NCI-H2227 treated with DMSO at 0.1 percent for 48 hours (cell line): ENCODE data around the gene KRT20.
"Not testable (repeated sequence)": the region's sequence is repeated elsewhere in the genome, so short reads cannot be mapped to it uniquely, and the experiment has no call there.

Experiments
- DNase-seq: peaks from one replicate; lab custom pipeline; 2025; lab: John Stamatoyannopoulos, UW

Gene KRT20

DNA sequence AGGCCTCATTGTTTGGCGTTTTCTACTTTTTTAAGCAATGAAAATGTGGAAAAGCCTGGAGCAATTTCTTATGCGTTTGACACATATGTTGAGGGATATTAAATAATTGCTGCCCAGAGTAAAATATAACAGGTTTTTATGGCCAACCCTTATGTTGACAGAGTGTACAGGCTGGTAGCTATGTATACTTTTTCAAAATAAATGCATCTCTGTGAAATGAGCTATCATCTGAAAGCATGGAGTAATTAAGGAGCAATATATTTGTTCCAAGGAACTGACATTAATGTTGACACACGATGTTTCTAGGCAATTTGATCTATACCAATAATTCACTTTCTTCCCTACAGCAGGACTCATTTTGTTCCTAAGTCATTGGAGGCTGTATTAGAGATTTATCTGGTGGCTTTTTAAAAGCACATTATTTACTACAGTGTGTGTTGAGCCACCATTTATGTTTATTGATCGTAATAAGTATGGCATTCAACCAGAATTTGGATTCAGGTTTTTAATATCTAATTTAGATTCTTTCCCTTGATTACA, 11.9 kb upstream of the KRT20 start:
- no peak for DNase-seq

DNA sequence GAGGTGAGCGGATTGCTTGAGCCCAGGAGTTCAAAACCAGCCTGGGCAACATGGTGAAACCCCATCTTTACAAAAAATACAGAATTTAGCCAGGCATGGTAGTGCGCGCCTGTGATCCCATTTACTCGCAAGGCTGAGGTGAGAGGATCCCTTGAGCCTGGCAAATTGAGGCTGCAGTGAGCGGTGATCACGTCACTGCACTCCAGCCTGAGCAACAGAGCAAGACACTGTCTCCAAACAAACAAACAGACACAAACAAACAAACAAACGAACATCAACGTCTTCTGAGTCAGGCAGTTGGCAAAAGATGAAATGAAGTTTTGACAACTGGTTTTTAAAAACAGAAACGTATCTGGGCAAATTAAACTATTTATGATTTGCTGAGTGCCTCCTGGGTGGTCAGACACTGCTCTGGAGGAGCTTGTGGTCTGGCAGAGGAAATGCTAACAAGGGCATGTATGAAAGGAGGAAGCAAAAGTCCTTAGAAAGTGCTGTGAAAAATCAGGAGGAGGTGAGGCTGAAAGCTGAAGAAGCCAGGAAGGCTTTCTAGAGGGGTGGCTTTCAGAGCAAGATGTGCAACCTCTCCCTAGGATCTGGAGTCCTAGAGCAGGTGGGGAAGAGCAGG, 10.2 kb upstream of the KRT20 start:
- no peak for DNase-seq

DNA sequence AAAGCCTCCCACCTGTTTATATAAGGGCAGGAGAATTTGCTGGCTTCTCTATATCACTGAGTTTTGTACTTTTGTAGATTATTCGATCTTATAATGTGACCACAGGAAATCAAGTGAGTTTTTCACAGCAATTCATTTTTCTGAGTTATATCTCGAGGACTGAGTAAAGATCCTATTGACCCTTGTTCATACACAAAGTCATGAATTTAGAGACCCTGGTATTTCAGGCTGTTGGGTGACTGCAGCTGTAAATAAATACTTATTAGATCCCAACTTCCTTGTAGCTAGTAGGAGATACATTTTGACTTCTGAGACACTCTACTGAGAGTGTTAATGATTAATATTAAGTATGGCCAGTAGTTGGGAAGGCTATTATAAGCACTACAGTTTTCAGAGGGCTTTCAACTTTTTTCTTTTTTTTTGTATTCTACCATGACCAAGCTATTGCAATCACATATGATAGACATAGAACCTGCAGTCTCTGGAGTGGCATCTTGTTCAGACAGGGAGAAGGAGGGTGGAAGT, 3.2 kb upstream of the KRT20 start:
- DNase-seq: no peak

DNA sequence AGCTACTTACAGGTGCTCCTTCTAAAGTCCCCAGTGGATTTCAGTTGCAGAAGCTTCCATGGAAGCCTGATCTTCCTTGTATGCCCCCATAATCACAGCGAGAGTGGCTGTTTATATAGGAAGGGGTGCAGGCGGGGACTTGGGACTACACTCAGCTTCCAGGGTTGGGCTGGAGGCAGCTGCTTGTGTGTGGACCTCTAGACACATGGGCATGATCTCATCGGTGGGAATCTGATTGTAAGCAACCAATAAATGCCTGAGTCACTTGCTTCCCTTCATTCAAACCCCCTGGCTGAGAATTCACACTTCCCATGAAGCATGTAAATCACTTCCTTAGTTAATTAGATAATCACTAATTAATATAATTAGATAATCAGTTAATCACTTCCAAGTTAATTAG, 1.0 kb upstream of the KRT20 start:
- no peak for DNase-seq

DNA sequence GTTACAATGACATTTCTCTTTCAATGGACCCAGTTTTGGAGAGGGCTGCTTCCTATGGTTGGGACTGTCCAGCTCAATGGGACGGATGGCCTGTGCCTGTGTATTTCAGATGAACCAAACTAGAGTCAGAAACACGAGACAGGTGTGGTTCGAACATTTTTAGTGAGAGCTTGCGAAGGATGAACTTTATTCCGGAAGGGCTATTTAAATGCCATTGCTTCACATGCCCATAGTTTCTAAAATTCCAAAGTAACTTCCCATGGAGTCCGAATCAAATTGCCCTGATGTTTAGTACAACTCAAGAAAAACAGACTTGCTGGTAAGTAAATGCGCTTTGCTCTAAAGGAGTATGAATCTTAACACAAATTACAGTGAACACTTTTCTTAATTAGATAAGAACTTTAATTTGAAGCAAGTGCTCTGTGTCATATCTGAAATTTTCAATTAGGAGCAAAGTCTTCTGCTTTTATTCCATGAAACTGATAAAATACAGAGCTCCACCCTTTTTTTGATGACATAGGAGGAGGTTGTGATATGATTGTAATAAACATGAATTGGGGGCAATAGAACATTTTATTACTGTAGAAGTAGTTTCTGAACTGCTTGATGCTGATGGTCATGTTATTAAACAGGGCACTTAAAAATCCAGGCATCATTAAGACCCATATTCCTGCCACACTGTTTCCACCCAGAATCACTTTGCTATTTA, 1.3 kb downstream of the KRT20 start:
- DNase-seq: no peak

DNA sequence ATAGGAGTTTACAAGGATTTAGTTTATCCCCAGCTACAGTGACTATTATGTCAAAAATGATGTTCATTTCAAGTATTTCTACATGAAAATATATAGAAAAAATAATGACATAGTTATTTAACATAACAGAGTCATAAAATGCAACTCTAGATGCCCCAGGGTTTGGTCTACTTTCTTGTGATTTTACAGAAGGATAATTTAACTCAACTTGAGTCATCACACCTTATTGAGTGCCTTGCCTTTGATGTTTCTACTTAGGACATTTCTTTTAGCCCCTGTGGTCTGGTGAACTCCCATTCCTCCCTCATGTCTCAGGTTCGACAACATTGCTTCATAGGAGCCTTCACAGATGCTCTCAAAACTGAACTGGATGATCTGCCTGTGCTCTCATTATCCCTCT, 2.0 kb downstream of the KRT20 start:
- DNase-seq: no peak

DNA sequence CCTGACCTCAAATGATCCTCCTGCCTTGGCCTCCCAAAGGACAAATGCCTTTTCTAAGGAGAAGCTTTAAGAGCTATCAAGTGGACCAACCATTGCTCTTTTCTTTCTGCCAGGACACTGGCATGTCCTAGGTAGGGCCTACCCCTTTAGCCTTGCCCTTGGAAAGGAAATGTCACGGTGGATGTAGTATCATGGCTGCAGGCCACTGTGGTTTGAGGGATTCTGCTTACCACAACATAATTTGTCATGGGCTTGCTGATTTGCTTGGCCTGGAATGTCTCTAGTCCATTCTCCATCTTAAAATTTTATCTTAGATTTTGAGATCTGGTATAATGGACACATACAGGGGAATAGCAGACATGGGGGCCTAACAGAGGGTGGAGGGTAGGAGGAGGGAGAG, 6.0 kb downstream of the KRT20 start:
- DNase-seq: no peak

DNA sequence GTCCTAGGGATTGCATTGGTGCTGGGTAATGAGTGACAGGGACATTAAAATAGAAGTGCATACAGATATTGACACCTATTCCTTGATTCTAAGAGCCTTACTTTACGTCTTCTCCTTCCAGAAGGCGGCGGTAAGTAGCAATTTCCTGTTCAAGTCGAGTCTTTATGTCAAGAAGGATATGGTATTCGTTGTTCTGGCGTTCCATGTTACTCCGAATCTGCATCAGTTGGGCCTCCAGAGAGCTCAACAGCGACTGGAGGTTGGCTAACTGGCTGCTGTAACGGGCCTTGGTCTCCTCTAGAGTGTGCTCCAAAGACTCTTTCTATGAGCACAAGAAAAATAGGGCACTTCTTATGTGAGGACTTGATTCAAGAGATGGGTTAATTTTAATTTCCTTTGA, 7.0 kb downstream of the KRT20 start:
- no peak for DNase-seq

DNA sequence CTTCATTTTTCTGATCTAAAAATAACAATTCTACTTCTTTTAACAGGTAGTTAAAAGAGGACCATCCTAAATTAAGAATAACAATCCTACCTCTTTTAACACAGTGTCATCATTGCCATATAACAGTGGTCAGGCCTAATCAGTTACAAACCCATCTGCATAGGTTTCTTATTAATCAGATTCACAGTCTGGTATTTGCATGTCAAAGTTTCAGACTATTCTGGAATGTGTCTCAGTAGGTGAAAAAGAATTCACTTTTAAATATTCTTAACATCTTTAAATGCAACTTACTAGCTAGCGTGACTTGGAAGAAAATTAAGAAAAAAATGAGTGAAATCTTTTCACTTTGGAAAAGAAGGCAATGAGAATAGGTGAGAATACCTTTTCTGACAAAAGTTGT, 11.2 kb downstream of the KRT20 start:
- no peak for DNase-seq

DNA sequence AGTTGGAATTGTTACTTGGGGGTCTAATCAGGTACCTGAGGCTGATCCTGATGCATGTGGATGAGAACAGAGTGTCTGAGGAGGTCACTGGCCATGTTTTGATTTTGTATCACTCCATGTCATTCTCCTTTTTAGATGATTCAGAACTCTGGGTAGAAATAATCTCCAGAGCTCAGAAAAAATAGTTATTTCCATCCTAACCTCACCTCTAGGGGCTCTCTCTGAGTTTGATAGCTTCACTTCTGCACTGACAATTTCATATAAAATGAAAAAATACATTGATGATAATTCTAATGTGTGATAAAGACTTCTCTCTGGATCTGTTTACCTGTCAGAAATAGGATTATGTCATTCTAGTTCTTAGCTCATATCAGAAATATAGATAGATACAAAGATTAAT, 11.8 kb downstream of the KRT20 start:
- no peak for DNase-seq

DNA sequence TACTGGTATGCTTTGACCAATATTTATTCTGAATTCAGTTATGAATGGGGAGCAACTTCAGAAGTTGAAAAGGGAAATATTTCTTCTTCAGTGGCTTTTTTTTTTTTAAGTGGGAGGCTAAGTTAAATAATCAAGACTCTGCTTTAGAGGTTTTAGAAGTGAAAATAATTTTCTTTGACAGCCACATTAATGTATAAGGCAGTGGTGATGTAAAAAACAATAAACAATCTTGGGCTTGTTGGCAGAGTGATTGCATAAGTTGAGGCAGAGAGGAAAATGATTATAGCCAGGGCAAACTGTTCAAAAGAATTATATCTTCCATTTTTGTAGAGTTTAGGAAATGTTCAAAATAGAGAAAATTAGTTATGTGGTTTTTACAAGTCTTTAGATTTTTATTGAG, 12.6 kb downstream of the KRT20 start:
- DNase-seq: no peak

DNA sequence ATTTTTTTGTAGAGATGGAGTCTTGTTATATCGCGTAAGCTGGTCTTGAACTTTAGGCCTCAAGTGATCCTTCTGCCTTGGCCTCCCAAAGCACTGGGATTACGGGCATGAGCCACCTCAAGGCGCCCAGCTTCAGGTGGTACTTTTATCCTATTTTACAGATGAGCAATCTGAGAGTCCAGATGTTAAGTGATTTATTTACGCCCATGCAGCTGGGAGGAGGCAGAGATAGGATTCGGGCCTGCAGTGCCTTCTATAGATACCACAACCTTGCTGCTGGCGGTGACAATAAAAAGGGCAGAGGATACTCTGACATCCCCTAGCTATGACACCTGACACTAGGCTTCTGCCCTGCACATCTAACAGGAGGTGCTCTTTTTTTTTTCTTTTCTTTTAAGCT, 13.7 kb downstream of the KRT20 start:
- DNase-seq: no peak

DNA sequence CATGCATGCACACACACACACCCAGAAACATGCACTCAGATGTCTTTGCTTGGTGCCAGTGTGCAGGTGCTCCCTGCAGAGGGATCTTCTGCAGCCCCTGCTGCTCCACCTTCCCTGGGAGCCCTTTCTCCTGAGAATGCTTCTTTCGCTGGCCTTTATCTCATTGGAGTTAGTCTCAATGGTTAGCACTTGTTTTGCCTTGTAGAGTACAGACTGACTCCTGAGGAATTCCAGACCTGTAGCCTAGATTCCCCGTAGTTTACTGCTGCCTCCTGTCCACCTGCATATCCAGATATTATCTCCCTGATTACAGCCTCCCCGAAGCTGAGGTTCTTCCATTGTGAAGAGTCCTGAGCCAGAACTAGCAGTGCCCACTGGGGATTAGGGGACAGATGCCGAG, 14.9 kb downstream of the KRT20 start:
- no peak for DNase-seq

DNA sequence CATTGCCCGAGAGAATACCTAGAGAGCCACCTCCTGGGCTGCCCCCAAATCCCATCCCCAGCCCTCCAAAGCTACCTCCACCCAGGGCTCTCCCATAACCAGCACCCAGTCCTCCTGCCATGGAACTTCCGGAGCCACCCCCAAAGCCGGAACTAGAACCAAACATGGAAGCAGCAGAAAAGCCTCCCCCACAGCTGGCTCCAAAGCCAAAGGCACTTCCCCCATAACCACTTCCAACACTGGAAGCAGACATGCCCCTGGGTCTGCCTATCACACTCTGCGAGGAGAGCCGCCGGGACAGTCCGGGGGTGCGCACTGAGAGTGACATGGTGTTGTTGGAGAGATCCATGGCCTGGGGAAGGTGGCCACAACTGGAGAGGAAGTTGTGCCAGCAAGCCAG, 18.2 kb downstream of the KRT20 start, which contains the start of gene KRT12:
Gene KRT12, minus strand, starts transcription at position 386 of the 400 bp plus-strand sequence. Its CDS starts 37 bp downstream, at position 349.
- no peak for DNase-seq

DNA sequence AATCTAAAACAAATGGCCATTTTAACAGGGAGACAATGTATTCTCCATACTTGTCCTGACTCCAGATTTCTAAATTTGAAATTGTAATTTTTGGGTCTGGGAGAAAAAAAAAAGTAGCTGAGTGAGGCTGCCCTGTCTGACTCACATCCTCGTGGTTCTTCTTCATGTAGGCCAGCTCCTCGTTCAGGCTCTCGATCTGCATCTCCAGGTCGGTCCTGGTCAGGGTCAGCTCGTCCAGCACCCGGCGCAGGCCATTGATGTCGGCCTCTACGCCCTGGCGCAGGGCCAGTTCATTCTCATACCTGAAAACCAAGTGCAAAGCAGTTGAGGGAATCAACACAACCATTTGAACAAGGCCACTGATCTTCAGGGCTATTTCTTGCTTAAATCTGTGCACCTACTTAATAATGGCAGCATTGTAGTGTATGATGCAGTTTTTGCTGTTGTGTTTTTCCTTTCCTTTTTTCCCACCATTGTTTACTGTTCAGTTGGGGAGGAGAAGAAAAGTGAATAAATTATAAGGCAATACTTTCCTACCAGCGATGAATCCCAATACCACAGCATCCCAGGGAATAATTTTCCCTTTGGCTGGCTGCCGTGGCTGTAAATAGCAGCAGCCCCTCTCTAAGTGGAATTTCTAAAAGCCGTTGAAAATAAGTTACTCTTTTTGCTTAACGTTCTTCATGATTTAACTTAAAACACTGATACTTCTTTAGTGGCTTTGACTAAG, 20.2 kb downstream of the KRT20 start:
- no peak for DNase-seq

DNA sequence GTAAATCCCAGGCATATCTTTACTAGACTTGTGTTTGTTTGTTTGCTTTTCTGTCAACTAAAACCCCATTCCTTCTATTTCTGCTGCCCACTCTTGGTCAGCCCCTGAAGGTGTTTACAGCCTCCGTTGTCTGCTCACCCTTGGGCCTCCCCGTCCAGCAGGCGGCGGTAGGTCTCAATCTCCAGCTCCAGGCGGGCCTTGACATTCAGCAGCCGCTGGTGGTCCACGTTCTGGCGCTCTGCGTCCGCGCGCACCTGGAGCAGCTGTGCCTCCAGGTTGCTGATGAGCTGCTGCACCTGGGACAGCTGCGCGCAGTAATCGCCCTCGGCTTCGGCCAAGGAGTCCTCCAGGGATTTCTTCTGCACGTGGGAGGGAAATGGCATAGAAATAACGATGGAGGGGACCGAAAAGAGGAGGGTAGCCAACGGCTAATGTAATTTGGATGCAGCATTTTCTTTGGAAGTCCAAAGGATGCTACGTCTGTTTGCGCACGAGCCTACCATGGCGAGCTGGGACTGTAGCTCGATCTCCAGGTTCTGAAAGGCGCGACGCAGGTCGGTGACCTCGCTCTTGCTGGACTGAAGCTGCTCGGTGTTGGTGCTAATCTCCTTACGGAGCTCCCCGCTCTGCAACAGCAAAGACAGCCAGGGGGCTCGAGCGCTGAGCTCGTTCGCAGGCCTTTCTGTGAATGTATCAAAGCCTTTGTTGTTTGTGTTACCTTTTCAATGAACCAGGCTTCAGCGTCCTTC, 21.9 kb downstream of the KRT20 start:
- no peak for DNase-seq

DNA sequence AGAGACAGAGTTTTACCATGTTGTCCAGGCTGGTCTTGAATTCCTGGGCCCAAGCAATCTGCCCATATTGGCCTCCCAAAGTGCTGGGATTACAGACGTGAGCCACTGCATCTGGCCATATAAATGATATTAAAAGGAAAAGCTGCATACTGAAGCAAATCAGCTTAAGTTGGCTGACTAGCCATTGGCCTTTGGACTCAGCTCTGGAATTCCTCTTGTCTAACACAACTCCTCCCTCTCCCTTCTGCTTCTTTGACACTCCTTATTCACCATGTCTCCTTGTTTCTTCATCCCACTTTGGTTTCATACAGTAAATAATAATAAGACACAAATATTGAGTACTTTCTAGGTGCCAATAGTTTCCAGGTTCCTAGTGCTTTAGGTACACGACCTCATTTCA, 25.5 kb downstream of the KRT20 start:
- DNase-seq: no peak

DNA sequence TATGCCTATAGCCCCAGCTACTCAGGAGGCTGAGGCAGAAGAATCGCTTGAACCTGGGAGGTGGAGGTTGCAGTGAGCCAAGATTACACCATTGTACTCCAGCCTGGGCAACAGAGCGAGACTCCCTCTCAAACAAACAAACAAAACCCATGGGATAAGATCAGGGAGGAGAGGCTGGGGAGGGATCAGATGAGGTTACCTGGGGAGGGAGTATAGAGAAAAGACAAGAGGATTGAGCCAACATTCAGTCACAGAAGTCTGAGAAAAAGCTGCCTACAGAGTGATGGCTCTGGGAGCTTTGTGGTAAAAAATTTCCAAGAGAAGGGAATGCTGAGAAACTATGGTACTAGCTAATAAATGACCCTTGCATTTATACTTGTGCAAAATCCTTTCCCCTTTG, 26.4 kb downstream of the KRT20 start:
- DNase-seq: not testable (repeated sequence)

DNA sequence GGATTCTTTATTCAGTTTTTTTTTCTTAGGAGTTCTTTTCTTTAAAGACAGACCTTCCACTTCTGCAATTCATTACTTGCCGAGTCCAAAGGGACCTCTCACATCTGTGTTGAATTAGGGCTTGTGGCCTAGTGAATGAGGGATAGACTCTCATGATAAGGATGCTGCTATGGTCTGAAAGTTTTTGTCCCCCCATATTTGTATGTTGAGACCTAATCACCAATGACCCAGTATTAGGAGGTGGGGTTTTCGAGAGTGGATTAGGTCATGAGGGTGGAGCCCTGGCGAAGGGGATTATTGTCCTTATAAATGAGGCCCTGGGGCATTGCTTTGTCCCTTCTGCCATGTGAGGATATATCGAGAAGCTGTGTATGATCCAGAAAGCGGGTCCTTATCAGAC, 27.5 kb downstream of the KRT20 start:
- DNase-seq: no peak

DNA sequence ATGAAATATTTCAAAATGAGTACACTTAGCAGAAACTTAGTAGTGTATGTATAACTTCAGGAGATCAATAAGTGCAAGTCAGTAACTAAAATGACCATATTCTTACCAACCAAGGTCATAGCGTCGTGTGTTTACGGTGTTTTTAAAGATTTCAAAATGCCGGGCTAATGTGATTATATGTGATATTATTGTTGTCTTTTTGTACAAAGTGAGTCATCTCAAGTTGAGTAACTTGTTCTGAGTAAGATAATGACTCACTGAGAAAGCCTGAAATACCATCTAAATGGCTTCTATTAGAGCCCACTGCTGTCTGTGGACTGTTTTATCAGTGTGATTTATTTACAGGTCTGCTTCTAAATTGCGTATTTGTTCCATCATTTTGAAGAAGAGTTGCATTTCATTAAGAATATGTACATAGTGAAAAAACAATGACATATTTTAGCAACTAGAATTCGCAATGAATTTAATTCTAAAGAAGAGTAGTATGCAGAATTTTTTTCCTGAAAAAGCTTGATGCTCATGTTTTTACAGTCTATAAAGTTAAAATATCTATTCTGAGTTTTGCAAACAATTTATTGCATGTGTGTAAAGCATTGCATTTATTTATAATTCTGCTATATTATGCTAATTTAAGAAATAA, 30.7 kb downstream of the KRT20 start:
- DNase-seq: no peak

DNA sequence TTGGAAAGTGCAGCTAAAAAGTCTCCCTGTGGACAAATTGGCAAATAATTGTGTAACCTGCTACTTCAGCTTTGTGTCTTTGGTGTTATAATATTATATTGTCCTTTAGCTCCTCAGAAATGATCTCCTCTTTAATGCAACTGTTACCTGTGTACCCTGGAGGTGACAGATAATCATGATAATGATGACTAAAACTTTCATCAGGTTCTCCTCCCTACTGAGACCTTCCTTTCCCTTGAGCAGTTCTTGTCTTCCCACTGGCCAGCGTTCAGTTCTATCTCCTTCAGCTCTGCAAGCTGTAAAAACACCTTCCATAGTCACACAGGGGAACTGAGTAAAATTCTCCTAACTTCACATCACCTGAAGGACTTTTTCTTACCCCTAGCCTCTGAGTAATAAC, 32.7 kb downstream of the KRT20 start:
- DNase-seq: no peak
